GM23338 (cell line): ENCODE measurements around the gene SEC14L1. TPM values are rescaled to one million over a fixed set of nuclear protein-coding genes. Genes with fewer than 3 reads are reported as not detected.

Experiments used
- ATAC-seq: fragments of 200-7000 bp; cut with Tn5 transposase; 3 replicates; pipeline ENCODE4 v1.9.1; 2020
- DNase-seq: peaks from one replicate; pipeline ENCODE4 v3.0.0-alpha.2; 2015; ENCODE audit warnings: low spot score
- H2AFZ ChIP-seq: fragments of 200-600 bp; sonication (generic); 2 replicates; pipeline ENCODE4 v1.8.0; 2016; ENCODE audit warnings: antibody characterized with exemption, mild to moderate bottlenecking, moderate library complexity
- H3F3A ChIP-seq: fragments of 200-600 bp; sonication (generic); replicated peaks from 2 replicates; pipeline ENCODE4 v1.8.0; 2017; ENCODE audit warnings: antibody characterized with exemption, mixed run types, low read depth
- H3K27ac ChIP-seq: fragments of 200-600 bp; sonication (generic); 2 replicates; pipeline ENCODE4 v1.6.1; 2016; ENCODE audit warnings: low read depth
- H3K27me3 ChIP-seq: fragments of 200-600 bp; sonication (generic); 2 replicates; pipeline ENCODE4 v1.8.0; 2016; ENCODE audit warnings: mild to moderate bottlenecking, mixed run types, moderate library complexity; ENCODE audit not compliant: insufficient read depth
- H3K36me3 ChIP-seq: fragments of 200-600 bp; sonication (generic); 2 replicates; pipeline ENCODE4 v1.8.0; 2016; ENCODE audit warnings: mild to moderate bottlenecking; ENCODE audit not compliant: insufficient read depth
- H3K4me1 ChIP-seq: fragments of 200-600 bp; sonication (generic); 2 replicates; pipeline ENCODE4 v1.8.0; 2016; ENCODE audit warnings: mild to moderate bottlenecking, moderate library complexity; ENCODE audit not compliant: insufficient read depth
- H3K4me2 ChIP-seq: fragments of 200-600 bp; sonication (generic); 2 replicates; pipeline ENCODE4 v1.7.1; 2017; ENCODE audit warnings: mixed run types
- H3K4me3 ChIP-seq: fragments of 200-600 bp; sonication (generic); 2 replicates; pipeline ENCODE4 v1.6.1; 2016; ENCODE audit warnings: mixed run types
- H3K79me2 ChIP-seq: fragments of 200-600 bp; sonication (generic); replicated peaks from 2 replicates; pipeline ENCODE4 v1.8.0; 2017; ENCODE audit warnings: mild to moderate bottlenecking; ENCODE audit not compliant: insufficient read depth
- H3K9me2 ChIP-seq: fragments of 200-600 bp; sonication (generic); 2 replicates; pipeline ENCODE4 v1.8.0; 2017; ENCODE audit not compliant: insufficient read depth
- H4K20me1 ChIP-seq: fragments of 200-600 bp; sonication (generic); replicated peaks from 2 replicates; pipeline ENCODE4 v1.8.0; 2017; ENCODE audit warnings: mild to moderate bottlenecking; ENCODE audit not compliant: insufficient read depth
- H3K27ac Mint-ChIP-seq: 2 replicates; pipeline ENCODE4 v1.8.0; 2020; ENCODE audit warnings: inconsistent platforms, mild to moderate bottlenecking, moderate library complexity, mixed read lengths
- H3K27me3 Mint-ChIP-seq: 3 replicates; pipeline ENCODE4 v1.8.0; 2022; ENCODE audit warnings: low read depth, mild to moderate bottlenecking, moderate library complexity, mixed read lengths, inconsistent platforms; ENCODE audit not compliant: insufficient read depth, poor library complexity
- H3K36me3 Mint-ChIP-seq: 3 replicates; pipeline ENCODE4 v1.8.0; 2021; ENCODE audit warnings: low read depth, mild to moderate bottlenecking, inconsistent platforms, moderate library complexity, mixed read lengths
- H3K4me1 Mint-ChIP-seq: 3 replicates; pipeline ENCODE4 v1.8.0; 2020; ENCODE audit warnings: mild to moderate bottlenecking, inconsistent platforms, mixed read lengths
- H3K4me3 Mint-ChIP-seq: 3 replicates; pipeline ENCODE4 v1.8.0; 2021; ENCODE audit warnings: moderate library complexity, mild to moderate bottlenecking, inconsistent platforms, mixed read lengths
- H3K9me3 Mint-ChIP-seq: 3 replicates; pipeline ENCODE4 v1.8.0; 2020; ENCODE audit warnings: moderate library complexity, mild to moderate bottlenecking, inconsistent platforms, mixed read lengths
- CREB1 ChIP-seq: fragments of 250-450 bp; sonication (Bioruptor Pico); IDR thresholded peaks from 2 replicates; pipeline ENCODE4 v1.5.0; 2020; ENCODE audit warnings: low read depth, mild to moderate bottlenecking, moderate library complexity
- EZH2 ChIP-seq: fragments of 200-600 bp; sonication (generic); IDR thresholded peaks from one replicate; pipeline ENCODE4 v1.8.0; 2017; ENCODE audit warnings: antibody characterized with exemption, mild to moderate bottlenecking, low read depth; ENCODE audit not compliant: unreplicated experiment
- EZH2phosphoT487 ChIP-seq: fragments of 200-600 bp; sonication (generic); IDR thresholded peaks from one replicate; pipeline ENCODE4 v1.8.1; 2018; ENCODE audit warnings: antibody characterized with exemption; ENCODE audit not compliant: unreplicated experiment
- JUNB ChIP-seq: IDR thresholded peaks from one replicate; pipeline ENCODE4 v1.6.1; 2016; ENCODE audit warnings: antibody characterized with exemption; ENCODE audit not compliant: unreplicated experiment
- NANOG ChIP-seq: IDR thresholded peaks from 2 replicates; pipeline ENCODE4 v1.6.1; 2016; ENCODE audit warnings: antibody characterized with exemption, borderline replicate concordance
- POLR2AphosphoS5 ChIP-seq: IDR thresholded peaks from 2 replicates; pipeline ENCODE4 v1.6.1; 2016; ENCODE audit warnings: antibody characterized with exemption, low read depth
- REST ChIP-seq: IDR thresholded peaks from one replicate; pipeline ENCODE4 v1.6.1; 2018; ENCODE audit warnings: antibody characterized with exemption; ENCODE audit not compliant: unreplicated experiment
- STAT1 ChIP-seq: IDR thresholded peaks from one replicate; pipeline ENCODE4 v1.6.1; 2016; ENCODE audit warnings: antibody characterized with exemption; ENCODE audit not compliant: unreplicated experiment
- ZNF114 ChIP-seq: fragments of 250-450 bp; sonication (Bioruptor Pico); IDR thresholded peaks from 2 replicates; pipeline ENCODE4 v1.5.0; 2020; ENCODE audit warnings: mild to moderate bottlenecking, moderate library complexity
- ZNF331 ChIP-seq: fragments of 250-450 bp; sonication (Bioruptor Pico); IDR thresholded peaks from 2 replicates; pipeline ENCODE4 v1.5.0; 2020; ENCODE audit warnings: low read depth, mild to moderate bottlenecking, moderate library complexity
- ZNF462 ChIP-seq: fragments of 250-450 bp; sonication (Bioruptor Pico); IDR thresholded peaks from 2 replicates; pipeline ENCODE4 v1.5.0; 2020; ENCODE audit warnings: mild to moderate bottlenecking, moderate library complexity
- polyA plus RNA-seq: library from polyadenylated mRNA; unstranded; fragments of >200 nt; fragmentation: Nextera tagmentation; extraction: Ambion mirVana; gene quantifications from 2 replicates; pipeline ENCODE4 v1.2.1, GENCODE V29; 2016
- total RNA-seq: library from RNA; depleted of rRNA; stranded (reverse); fragments of >200 nt; shearing (Covaris generic); gene quantifications from 2 replicates; pipeline ENCODE4 v1.2.3, GENCODE V29; 2014
- TF ChIP-seq, protein P1 (sequence below), 2 experiments: fragments of 200-600 bp in 1 of 2; sonication (generic) in 1 of 2; conservative IDR thresholded peaks; 2 replicates each; pipeline versions ENCODE4 v1.5.1 to v1.6.1; 2016 to 2017; ENCODE audit warnings: antibody characterized with exemption in 2 of 2, low read depth in 2 of 2, mild to moderate bottlenecking in 2 of 2, moderate library complexity in 1 of 2
- TF ChIP-seq, protein P2 (sequence below): IDR thresholded peaks from 2 replicates; pipeline ENCODE4 v1.6.1; 2016; ENCODE audit warnings: antibody characterized with exemption

SEC14L1 gene
- total and polyA plus RNA-seq, 2 experiments from 2014 or later: 26.8 to 54.8 TPM

DNA sequence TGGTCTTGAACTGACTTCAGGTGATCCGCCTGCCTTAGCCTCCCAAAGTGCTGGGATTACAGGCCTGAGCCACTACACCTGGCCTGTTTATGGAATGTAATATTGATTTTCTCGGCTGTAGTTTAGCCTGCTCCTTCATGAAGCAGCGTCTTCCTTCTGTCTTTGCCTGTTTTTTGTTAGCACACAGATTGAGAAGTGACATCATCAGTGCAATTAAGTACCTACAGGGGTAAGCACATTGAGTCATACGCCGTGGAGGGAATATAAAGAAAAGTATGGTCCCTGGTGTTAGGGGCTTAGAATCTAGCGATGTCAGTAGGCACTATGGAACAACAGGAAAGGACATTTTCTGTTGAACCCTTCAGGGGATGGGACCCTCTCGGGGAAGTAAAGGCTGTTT lies 48.7 kb upstream of the SEC14L1 start:
- ATAC-seq (no peak), DNase-seq (no peak)
- Histone ChIP-seq H3F3A (peaks cover 6% of the 10 kb centered on the region), H2AFZ (no peak overlapping the region), H3K4me3 (no peak overlapping the region), H3K27me3 (no peaks in the 10 kb centered on the region), H3K9me2 (0 out of 2 replicates have a peak, but pooled peaks cover 9% of the 10 kb centered on the region), H3K4me2 (no peak overlapping the region), H3K27ac (no peak overlapping the region), H3K4me1 (peaks cover 10% of the 10 kb centered on the region), H3K79me2 (peaks cover 15% of the 10 kb centered on the region), H4K20me1 (no peaks in the 10 kb centered on the region; the same call in 1 of the 2 replicates), H3K36me3 (peaks cover 5% of the 10 kb centered on the region; the same call in 1 of the 2 replicates)
- Mint-ChIP-seq H3K4me1 (peaks cover 19% of the 10 kb centered on the region), H3K9me3 (no peaks in the 10 kb centered on the region; the same call in 2 of the 3 replicates), H3K27me3 (peaks cover 21% of the 10 kb centered on the region), H3K36me3 (peaks cover 74% of the 10 kb centered on the region), H3K27ac (no peak overlapping the region), H3K4me3 (peak overlapping the region; percentile 14; the same call in 1 of the 3 replicates)
- TF ChIP-seq EZH2: no peak
- no peak for TF ChIP-seq EZH2phosphoT487
- no peak for TF ChIP-seq CREB1 (CRISPR knock-in tag)
- no peak for TF ChIP-seq STAT1
- no peak for TF ChIP-seq ZNF331 (CRISPR knock-in tag)
- TF ChIP-seq, protein P1, sequence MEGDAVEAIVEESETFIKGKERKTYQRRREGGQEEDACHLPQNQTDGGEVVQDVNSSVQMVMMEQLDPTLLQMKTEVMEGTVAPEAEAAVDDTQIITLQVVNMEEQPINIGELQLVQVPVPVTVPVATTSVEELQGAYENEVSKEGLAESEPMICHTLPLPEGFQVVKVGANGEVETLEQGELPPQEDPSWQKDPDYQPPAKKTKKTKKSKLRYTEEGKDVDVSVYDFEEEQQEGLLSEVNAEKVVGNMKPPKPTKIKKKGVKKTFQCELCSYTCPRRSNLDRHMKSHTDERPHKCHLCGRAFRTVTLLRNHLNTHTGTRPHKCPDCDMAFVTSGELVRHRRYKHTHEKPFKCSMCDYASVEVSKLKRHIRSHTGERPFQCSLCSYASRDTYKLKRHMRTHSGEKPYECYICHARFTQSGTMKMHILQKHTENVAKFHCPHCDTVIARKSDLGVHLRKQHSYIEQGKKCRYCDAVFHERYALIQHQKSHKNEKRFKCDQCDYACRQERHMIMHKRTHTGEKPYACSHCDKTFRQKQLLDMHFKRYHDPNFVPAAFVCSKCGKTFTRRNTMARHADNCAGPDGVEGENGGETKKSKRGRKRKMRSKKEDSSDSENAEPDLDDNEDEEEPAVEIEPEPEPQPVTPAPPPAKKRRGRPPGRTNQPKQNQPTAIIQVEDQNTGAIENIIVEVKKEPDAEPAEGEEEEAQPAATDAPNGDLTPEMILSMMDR (conservative IDR thresholded peaks at IDR 0.05; ENCODE audit: low read depth in 2 of 2): no peak
- no peak for TF ChIP-seq ZNF114
- TF ChIP-seq, protein P2, sequence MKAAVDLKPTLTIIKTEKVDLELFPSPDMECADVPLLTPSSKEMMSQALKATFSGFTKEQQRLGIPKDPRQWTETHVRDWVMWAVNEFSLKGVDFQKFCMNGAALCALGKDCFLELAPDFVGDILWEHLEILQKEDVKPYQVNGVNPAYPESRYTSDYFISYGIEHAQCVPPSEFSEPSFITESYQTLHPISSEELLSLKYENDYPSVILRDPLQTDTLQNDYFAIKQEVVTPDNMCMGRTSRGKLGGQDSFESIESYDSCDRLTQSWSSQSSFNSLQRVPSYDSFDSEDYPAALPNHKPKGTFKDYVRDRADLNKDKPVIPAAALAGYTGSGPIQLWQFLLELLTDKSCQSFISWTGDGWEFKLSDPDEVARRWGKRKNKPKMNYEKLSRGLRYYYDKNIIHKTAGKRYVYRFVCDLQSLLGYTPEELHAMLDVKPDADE: no peak
- no peak for TF ChIP-seq REST
- no peak for TF ChIP-seq ZNF462 (CRISPR knock-in tag)
- TF ChIP-seq JUNB: no peak
- TF ChIP-seq NANOG: no peak
- TF ChIP-seq POLR2AphosphoS5: no peak
